ENCODE results near the gene KIF21A.

The KIF21A gene

GRCh38 chr12:39448038-39448437 is 5.1 kb upstream of the KIF21A start:
- Mint-ChIP-seq H3K27ac (no peak overlapping the region), H3K36me3 (no peaks in the 10 kb centered on the region), H3K9me3 (no peaks in the 10 kb centered on the region), H3K4me1 (peaks cover 0 to 4% of the 10 kb centered on the region in 2 donors), H3K27me3 (peaks cover 18 to 55% of the 10 kb centered on the region in 2 donors), H3K4me3 (no peak overlapping the region)
- DNase-seq = no peak
- ATAC-seq (replicated peaks) = no peak

DNA sequence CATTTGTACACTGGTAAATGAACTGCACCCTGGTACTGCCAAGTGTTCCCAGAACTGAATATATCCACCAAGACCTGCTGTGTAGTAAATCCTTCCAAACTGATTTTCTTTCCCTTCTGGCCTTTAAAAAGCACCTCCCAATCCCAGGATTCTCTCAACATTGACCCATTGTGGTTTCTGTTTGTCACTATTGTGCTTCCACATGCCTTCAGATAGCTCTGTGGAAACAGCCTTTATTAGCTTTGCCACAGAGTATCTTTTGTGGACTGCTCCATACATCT is 949 bp upstream of the KIF21A start:
- DNase-seq (no peak), ATAC-seq (replicated peaks) (no peak)
- H3K27me3 Mint-ChIP-seq = peaks cover 27 to 58% of the 10 kb centered on the region in 2 donors
- peak overlapping the region; percentile 59 to 64 for H3K4me3 Mint-ChIP-seq
- H3K27ac Mint-ChIP-seq = no peak overlapping the region
- no peaks in the 10 kb centered on the region for H3K9me3 Mint-ChIP-seq
- H3K4me1 Mint-ChIP-seq = peaks cover 8 to 9% of the 10 kb centered on the region in 2 donors
- no peaks in the 10 kb centered on the region for H3K36me3 Mint-ChIP-seq

DNA sequence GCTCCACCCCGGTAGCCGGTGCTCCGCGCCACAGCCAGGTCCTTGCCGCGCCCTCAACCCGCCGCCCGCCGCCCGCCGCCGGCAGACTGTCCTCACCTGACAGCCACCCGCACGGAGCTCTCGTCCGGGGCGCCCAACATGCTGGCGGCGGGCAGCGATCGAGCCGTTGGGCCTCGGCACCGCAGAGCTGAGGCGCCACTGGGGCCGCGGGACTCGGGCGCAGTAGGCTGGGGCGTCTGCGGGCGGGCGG is 164 bp downstream of the KIF21A start:
- H3K27ac Mint-ChIP-seq = no peak overlapping the region
- peaks cover 8 to 9% of the 10 kb centered on the region in 2 donors for H3K4me1 Mint-ChIP-seq
- DNase-seq = no peak
- peaks cover 23 to 48% of the 10 kb centered on the region in 2 donors for H3K27me3 Mint-ChIP-seq
- H3K4me3 Mint-ChIP-seq = peak overlapping the region; percentile 91
- no peaks in the 10 kb centered on the region for H3K36me3 Mint-ChIP-seq
- no peaks in the 10 kb centered on the region for H3K9me3 Mint-ChIP-seq
- peak in 1 of 2 donors; percentile 43 for ATAC-seq (replicated peaks)

- H3K4me3 Mint-ChIP-seq = peak overlapping the region; percentile 91
- ATAC-seq (replicated peaks) (peak; percentile 38 to 43), DNase-seq (peak; percentile 47)
- peaks cover 26 to 43% of the 10 kb centered on the region in 2 donors for H3K27me3 Mint-ChIP-seq
- peak overlapping the region; percentile 79 for H3K27ac Mint-ChIP-seq
- H3K9me3 Mint-ChIP-seq = no peaks in the 10 kb centered on the region
- no peaks in the 10 kb centered on the region for H3K36me3 Mint-ChIP-seq
- H3K4me1 Mint-ChIP-seq = peaks cover 8 to 9% of the 10 kb centered on the region in 2 donors
Measured at GRCh38 chr12:39441963-39442830, 723 bp downstream of the KIF21A start.

- H3K4me3 Mint-ChIP-seq = no peak overlapping the region
- H3K27ac Mint-ChIP-seq = no peak overlapping the region
- H3K9me3 Mint-ChIP-seq = no peaks in the 10 kb centered on the region
- ATAC-seq (replicated peaks) (no peak), DNase-seq (no peak)
- H3K4me1 Mint-ChIP-seq = peaks cover 8 to 9% of the 10 kb centered on the region in 2 donors
- peaks cover 30 to 40% of the 10 kb centered on the region in 2 donors for H3K27me3 Mint-ChIP-seq
- no peaks in the 10 kb centered on the region for H3K36me3 Mint-ChIP-seq
Measured at GRCh38 chr12:39441189-39441962, 1.5 kb downstream of the KIF21A start.

- Mint-ChIP-seq H3K27ac (no peak overlapping the region), H3K9me3 (no peaks in the 10 kb centered on the region), H3K27me3 (peaks cover 30 to 34% of the 10 kb centered on the region in 2 donors), H3K36me3 (no peaks in the 10 kb centered on the region), H3K4me3 (no peak overlapping the region), H3K4me1 (peaks cover 8 to 9% of the 10 kb centered on the region in 2 donors)
- ATAC-seq (replicated peaks) (no peak), DNase-seq (no peak)
Measured at GRCh38 chr12:39440781-39441180, 2.1 kb downstream of the KIF21A start.

DNA sequence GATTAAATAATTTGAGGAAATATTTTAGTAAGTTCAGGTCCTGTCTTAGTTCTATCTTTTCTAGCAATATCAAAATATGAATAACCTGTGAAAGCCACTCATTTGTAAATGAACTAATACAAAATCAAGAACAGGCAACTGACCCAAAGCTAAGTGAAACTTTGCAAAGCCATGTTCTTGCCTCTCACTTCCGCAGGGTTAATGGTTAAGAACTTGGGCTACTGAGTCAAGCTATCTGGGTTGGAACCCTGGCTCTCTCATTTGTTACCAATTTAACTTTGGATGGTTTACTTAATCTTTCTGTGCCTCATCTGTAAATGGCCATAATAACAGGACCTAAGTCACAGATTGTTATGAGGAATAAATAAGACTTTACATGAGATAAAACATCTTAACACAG is 2.8 kb downstream of the KIF21A start:
- peaks cover 30 to 34% of the 10 kb centered on the region in 2 donors for H3K27me3 Mint-ChIP-seq
- H3K36me3 Mint-ChIP-seq = no peaks in the 10 kb centered on the region
- peaks cover 8 to 9% of the 10 kb centered on the region in 2 donors for H3K4me1 Mint-ChIP-seq
- no peak for DNase-seq
- no peak overlapping the region for H3K4me3 Mint-ChIP-seq
- no peaks in the 10 kb centered on the region for H3K9me3 Mint-ChIP-seq
- no peak for ATAC-seq (replicated peaks)
- no peak overlapping the region for H3K27ac Mint-ChIP-seq

- Mint-ChIP-seq H3K27ac (no peak overlapping the region), H3K27me3 (peaks cover 8 to 12% of the 10 kb centered on the region in 2 donors), H3K4me1 (no peaks in the 10 kb centered on the region), H3K9me3 (no peaks in the 10 kb centered on the region), H3K36me3 (no peaks in the 10 kb centered on the region), H3K4me3 (no peak overlapping the region)
- no peak for DNase-seq
- ATAC-seq (replicated peaks) = no peak
Measured at GRCh38 chr12:39435531-39435930, 7.4 kb downstream of the KIF21A start.

DNA sequence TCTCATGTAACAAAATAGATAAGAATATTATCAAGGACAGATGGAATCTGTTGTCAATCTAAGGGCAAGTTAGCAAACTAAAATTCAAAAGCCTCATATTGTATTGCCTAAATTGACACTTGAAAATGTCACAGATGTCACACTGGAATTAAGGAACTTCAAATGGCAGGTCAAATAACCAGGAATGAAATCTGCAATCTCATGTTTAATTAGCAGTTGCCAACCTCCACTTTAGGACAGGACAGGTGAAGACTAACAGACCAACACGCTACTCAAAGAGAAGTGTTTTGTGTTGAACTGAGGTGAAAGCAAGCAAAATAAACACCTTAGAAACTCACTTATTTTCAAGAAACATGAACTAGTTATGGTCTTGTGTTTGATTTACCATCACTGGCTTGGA is 11.1 kb downstream of the KIF21A start:
- Mint-ChIP-seq H3K27ac (no peak overlapping the region), H3K4me1 (no peaks in the 10 kb centered on the region), H3K36me3 (no peaks in the 10 kb centered on the region), H3K27me3 (peaks cover 0 to under 1% of the 10 kb centered on the region in 2 donors), H3K9me3 (no peaks in the 10 kb centered on the region), H3K4me3 (no peak overlapping the region)
- DNase-seq = no peak
- no peak for ATAC-seq (replicated peaks)

- Mint-ChIP-seq H3K4me3 (no peak overlapping the region), H3K27me3 (no peaks in the 10 kb centered on the region), H3K4me1 (no peaks in the 10 kb centered on the region), H3K27ac (no peak overlapping the region), H3K9me3 (no peaks in the 10 kb centered on the region), H3K36me3 (no peaks in the 10 kb centered on the region)
- no peak for DNase-seq
- ATAC-seq (replicated peaks) = no peak
Measured at GRCh38 chr12:39431002-39431796, 11.7 kb downstream of the KIF21A start.

DNA sequence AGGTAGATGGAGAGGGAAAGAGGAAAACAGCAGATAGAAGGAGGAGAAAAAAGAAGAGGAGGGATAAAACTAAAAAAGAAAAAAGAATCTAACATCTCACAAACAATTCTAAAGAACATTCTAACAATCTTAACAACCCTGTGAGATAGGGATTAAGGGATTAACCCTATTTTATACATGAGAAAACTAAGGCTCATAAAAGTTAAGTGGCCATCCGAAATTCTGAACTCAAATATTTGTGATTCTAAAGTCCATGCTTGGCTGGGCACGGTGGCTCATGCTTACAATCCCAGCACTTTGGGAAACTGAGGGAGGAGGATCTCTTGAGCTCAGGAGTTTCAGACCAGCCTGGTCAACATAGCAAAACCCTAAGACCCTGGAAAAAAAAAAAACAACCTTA is 13.1 kb downstream of the KIF21A start:
- Mint-ChIP-seq H3K9me3 (no peaks in the 10 kb centered on the region), H3K36me3 (no peaks in the 10 kb centered on the region), H3K4me3 (no peak overlapping the region), H3K4me1 (no peaks in the 10 kb centered on the region), H3K27me3 (no peaks in the 10 kb centered on the region), H3K27ac (no peak overlapping the region)
- ATAC-seq (replicated peaks) (no peak), DNase-seq (no peak)

- no peaks in the 10 kb centered on the region for H3K4me1 Mint-ChIP-seq
- ATAC-seq (replicated peaks) = no peak
Measured at GRCh38 chr12:39427360-39427808, 15.5 kb downstream of the KIF21A start.

DNA sequence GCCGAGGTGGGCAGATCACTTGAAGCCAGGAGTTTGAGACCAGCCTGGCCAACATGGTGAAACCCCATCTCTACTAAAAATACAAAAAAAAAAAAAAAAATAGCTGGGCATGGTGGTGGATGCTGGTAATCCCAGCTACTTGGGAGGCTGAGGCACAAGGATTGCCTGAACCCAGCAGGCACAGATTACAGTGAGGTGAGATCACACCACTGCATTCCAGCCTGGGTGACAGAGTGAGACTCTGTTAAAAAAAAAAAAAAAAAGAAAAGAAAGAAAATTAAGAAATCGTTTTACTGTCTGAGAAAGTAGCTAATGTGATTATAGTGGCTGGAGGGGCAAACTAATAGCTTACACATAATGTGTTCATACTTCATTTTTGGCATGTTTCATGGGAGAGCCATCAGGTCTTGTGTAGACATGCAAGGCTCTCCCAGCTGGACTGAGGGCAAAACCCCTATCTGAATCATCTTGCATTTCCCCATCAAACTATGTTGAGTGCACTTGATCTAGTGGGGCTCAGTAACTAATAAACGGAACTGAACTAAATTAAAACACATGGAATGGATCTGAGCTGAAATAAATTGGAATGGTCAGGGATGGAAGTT is 16.2 kb downstream of the KIF21A start:
- Mint-ChIP-seq H3K27me3 (no peaks in the 10 kb centered on the region), H3K4me1 (no peaks in the 10 kb centered on the region), H3K27ac (no peak overlapping the region), H3K36me3 (no peaks in the 10 kb centered on the region), H3K9me3 (no peaks in the 10 kb centered on the region), H3K4me3 (no peak overlapping the region)
- no peak for ATAC-seq (replicated peaks)
- DNase-seq = no peak

More at GRCh38 chr12:39427360-39427808, 15.5 kb downstream of the KIF21A start:
- Mint-ChIP-seq H3K9me3 (no peaks in the 10 kb centered on the region), H3K27ac (no peak overlapping the region), H3K36me3 (no peaks in the 10 kb centered on the region), H3K27me3 (no peaks in the 10 kb centered on the region), H3K4me3 (no peak overlapping the region)
- DNase-seq = no peak

GRCh38 chr12:39420043-39420442 is 22.9 kb downstream of the KIF21A start:
- Mint-ChIP-seq H3K27ac (no peak overlapping the region), H3K4me3 (no peak overlapping the region), H3K9me3 (peaks cover 0 to 4% of the 10 kb centered on the region in 2 donors), H3K27me3 (no peaks in the 10 kb centered on the region), H3K36me3 (no peaks in the 10 kb centered on the region), H3K4me1 (no peaks in the 10 kb centered on the region)
- ATAC-seq (replicated peaks) (no peak), DNase-seq (no peak)

Data from stimulated activated naive B cell treated with anti-CD40 and anti-IgM and Interleukin-4, amounts not matched to agents 10 μg/mL and 1 μg/mL and 100 μg/mL, for 72 hours (primary cell).